HG02852 (cell line): Measurements from ENCODE around the gene KCNQ1.

ENCODE experiments used
- ATAC-seq: cut with Tn5 transposase; IDR thresholded peaks from one replicate; pipeline ENCODE4 v1.9.1; 2021; ENCODE audit warnings: mild to moderate bottlenecking, moderate library complexity; ENCODE audit not compliant: unreplicated experiment

The KCNQ1 gene

GRCh38 chr11:2442589-2442988, 2.2 kb upstream of the KCNQ1 start:
- ATAC-seq, result no peak

DNA sequence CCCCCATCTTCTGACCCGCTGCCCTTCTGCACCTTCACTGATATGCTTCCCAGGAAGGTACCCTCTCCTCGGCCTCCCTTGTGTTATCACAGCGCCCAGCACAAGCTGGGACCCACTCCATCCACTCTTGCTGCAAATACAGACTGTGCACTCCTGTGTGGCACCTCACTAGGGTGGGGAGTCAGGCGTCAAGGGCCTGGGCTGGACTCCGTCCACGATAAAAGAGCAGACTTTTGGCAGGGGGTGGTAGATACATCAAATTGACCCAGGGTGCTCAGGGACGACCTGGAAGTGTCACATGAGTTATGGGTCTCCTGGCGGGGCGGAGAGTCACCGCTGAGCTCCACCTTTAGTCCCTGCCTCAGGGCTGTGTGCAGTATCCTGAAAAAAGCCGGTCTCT, 1.4 kb upstream of the KCNQ1 start:
- no peak for ATAC-seq

DNA sequence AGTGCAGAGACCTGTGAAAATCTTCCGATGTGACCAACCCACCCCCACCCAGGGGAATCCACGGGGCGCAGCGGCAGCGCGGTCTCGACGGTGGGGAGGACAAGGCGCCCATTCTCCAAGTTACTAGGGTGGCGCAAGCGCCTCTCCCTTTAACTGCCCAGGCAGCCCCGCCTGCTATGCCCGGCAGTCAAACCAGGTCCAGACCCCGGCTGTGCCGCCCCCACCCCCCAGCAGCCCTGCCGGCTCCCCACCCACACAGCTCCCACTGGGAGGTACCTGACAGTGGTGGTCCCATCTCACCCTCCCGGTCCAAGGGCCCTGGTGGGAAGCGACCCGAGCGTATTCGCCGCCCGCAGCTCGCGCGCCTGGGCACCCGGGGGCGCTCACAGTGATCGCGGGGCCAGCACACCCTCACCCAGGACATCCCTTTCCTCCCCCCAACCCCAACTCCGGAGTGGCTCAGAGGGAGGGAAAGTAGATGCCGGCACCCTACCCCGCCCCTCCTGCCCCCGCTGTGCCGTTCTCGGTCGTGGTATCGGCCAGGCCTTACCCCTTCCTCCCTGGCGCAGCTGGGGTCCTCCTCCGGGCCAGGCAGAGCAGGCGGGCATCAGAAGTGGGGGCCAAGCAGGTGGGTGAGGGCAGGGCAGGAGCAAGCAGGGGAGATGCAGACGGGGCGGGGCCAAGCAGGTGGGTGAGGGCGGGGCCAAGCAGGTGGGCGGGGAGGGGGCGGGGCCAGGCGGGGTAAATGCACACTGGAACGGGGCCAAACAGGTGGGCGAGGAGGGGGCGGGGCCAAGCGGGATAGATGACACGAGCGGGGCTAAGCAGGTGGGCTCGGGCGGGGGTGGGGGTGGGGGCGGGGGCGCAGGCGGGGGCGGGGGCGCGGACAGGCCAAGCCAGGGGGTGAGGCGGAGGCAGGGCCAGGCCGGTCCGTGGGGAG, 657 bp upstream of the KCNQ1 start, which contains the start of gene TRPM5:
TSS of gene TRPM5 (minus strand) at position 634 of the 940 bp plus-strand sequence. CDS start 21,478 bp downstream, outside the sequence.
- no peak for ATAC-seq

- ATAC-seq, result no peak
These were observed 1.1 kb downstream of the KCNQ1 start for GRCh38 chr11:2445746-2446551.

DNA sequence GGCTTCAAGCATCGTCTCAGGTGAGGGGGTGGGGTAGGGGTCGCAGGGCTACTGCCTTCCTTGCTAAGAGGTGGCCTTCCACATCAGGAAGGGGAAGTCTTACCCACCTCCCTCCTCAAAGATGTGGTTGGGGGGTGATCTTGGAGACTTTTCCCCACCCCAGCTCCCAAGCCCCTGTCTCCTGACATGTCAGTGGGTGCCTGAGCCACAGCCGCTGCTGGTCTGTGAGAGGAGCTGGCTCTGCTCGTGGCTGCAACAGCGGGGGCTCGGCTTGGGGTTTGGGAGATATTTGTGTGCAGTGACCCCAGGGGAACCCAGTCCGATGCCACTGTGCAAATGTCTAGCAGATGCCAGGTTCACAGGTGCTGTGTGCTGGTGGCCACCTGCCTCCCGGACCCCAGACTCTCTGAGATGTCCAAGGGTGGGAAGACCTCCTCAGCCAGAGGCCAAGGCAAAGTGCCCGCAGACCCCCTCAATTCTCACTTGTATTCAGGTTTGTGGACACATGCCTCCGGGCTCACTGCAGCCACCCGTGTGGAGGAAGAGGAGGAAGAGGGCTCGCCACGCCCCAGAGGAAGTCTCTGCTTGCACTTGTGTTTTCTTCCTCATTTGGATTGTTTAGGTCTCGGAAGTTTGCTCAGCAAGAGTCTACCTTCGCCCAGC, 1.9 kb downstream of the KCNQ1 start:
- ATAC-seq, result no peak

DNA sequence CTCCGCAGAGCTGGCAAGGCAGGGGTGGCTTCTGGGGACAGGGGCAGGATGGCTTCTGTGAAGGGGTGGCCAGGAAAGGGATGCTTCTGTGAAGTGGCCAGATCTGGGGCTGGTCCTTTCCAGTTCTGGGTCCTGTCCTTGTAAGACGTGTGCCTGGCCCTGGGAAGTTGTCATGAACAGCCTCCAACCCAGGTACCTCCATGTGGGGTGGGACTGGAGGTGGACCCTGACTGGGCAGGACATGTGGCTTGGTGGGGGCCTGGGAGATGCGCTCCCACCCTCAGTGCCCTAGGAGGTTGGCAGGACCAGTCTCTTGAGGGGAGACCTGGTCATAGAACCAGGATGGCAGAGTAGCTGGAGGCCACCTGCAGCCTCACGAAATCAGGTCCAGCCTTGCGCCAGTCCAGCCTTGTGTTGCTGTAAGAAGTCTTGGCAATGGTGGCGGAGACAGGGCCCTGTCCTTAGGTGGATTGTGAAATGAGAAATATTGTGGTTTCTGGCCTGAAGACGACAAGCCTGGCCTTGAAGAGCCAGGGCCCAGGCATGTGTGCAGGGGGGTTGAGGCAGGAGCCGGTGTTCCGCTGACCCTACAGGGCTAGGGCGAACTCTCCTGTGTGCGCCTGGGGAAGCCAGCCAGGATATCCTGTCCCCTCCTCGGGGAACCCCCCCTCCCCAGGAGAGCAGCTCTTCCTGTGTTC, 2.6 kb downstream of the KCNQ1 start:
- no peak for ATAC-seq

- ATAC-seq, result no peak
These were observed 3.3 kb downstream of the KCNQ1 start for GRCh38 chr11:2447951-2448650.

DNA sequence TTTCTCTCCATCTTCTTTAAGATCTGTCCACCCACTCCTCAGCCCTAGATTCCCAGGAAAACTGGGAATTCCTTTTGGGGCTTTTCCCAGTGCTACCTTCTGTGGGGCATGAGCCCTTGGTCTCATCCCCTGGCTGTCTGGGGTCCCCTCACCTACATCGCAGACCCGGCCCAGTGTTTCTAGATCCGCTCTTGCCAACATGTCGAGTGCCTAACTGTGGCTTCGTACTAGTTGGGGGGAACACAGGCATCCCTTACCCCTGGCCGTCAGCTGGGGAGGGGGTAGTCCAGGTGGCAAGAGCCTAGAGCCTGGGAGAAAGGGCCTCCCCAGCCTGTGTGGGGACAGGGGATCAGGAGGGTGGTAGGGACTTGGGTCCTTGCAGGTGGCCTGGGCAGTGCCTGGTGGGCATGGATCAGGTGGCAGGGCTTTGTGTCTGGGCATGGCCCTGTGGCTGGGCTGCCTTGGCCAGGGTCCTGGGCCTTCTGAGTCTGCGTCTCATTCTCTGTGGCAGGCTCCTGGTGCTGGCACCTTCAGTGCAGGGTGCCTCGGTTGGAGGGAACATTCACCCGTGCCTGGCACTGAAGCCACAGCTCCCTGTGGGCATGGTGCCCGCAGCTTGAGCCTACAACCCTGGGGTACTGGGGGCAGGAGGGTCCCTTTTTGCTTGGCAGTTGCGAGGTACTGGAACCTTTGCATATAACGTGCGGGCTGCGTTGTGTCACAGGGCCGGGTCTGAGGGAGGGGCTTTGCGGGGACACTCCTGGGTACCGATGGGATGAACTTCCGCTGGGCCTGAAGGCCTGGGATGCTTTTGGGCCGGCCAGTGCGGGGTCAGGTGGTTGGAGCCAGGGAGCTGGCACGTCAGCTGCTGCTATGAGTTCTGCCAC, 4.1 kb downstream of the KCNQ1 start:
- ATAC-seq, result no peak

GRCh38 chr11:2449548-2450320, 4.9 kb downstream of the KCNQ1 start:
- ATAC-seq, result no peak

DNA sequence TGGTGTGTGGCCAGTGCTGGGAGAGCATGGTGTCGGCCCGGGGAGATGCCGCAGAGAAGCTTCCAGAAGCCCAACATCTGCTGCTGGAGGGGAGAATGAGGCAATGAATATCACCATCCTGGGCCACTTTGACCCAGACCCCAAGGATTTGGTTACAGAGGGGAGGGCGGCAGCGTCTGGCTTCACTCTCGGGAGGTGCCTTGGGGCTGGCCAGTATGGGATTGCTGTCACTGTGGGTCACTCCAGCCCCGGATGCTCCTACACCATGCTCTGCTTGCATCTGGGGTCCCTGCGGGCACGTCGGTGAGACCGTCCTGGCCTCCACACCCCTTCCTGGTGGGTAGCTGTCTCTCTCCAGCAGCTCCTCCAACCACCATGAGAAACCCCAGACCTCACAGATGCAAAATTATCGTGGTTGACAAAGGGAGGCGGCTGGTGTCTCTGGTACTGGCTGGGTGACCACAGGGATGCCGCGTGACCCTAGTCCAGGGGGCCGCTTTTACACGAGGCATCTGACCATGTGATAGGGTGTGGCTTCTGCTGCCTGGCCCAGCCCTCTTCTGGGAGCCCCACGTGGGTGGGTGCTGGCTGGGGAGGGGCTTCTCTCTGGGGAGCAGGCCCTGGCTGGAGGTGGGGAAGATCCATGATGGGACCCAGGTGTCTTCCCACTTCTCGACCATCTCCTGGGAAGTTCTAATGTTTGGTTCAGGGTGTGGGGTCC, 5.7 kb downstream of the KCNQ1 start:
- no peak for ATAC-seq

GRCh38 chr11:2451336-2451735, 6.5 kb downstream of the KCNQ1 start:
- ATAC-seq, result no peak

DNA sequence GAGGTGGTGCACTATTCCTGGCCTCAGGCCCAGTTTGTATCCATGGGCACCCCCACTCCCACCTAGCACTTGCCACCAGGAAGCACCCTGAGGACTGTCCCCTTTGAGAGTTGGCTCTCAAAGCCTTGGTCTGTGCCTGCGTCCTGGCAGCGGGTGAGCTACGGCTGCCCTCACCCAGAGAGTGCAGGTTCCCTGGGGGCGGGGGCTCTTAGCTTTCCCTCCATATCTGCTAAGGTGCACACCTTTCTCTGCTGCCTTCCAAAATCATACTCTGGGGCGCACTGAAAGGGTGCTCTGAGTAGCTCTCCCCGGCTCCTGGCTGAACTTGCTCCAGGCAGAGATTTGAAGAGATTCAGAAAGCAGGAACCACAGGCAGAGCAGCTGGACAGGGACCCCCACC, 7.1 kb downstream of the KCNQ1 start:
- ATAC-seq, result no peak

DNA sequence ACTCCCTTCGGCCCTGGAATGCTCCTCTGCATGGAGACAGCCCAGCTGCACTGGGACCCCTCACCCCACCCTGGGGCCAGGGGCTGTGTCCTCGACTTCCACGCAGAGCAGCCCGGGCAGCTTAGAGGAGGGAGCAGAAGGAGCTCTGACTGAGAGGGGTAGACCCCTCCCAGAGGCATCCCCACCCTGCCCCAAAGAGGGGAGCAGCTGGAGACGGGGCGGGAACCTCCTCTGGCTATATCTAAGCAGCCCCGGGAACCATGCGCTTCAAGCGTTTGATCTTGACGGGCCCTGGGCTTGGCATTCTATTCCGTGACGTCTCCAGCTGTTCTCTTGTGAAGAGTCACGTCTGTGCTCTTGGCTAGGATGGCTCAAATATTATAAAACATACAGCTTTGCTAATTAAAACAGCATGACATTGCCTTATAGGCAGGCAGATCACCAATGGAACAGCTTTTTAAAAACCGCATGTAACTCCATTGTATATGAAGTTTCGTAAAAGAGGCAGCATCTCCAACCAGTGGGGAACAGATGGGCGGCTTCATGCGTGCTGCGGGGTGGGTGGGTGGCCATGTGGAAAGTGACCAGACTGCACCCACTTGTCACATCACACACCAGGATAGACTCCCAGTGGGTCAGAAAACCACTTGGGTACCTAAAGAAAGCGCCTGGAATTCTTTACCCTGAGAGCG, 7.7 kb downstream of the KCNQ1 start:
- no peak for ATAC-seq

- ATAC-seq, result no peak
These were observed 8.6 kb downstream of the KCNQ1 start for GRCh38 chr11:2453436-2453835.

DNA sequence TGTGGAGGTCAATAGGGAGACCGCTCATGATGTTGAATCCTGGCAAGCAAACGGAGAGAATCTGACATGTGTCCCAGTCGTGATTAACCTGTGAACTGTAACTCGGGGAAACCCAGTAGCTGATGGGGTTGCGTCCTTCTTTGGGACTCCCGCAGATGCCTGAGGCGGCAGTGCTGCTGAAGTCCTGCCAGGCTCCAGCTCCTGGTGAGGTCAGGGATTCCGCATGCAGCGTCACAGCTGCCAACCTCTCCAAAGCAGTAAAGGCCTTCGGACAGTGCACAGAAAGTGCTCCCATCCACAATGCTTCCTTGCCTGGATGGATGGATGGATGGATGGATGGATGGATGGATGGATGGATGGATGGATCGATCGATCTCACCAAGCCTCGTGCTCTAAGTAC, 13.5 kb downstream of the KCNQ1 start:
- ATAC-seq, result no peak

DNA sequence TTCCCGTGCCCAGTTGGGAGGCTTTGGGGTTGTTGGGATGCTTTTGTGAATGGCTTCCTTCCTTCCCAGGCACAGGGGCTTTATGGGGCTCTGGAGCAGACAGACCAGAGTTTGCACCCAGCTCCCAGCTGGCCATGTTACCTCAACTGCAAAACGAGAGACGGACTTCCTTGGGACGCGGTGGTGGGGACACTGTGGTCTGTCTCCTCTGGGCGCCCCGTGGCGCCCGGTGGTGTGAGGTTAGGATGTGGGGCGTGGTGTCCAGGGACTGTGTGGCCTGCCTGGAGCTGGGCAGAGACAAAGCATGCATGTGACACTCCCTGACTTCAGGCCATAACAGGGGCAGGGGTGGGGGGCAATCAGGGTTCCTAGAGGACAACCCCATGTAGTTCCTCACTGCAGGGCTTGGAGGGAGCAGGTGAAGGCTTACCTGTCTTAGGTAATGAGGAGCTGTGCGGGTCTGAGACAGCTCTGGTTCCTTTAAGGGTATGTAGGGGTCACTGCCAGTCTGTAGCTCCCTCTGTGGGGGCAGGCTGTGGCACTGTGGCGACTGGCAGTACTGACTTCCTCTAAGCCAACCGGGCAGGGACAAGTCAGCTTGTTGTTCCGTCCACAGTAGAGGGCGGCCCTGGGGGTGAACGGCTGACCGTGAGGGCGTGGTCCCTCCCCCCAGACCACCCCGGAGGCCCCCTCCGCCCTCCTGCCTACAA, 14.4 kb downstream of the KCNQ1 start:
- ATAC-seq, result no peak
